ENCODE measurements around the gene ANAPC1. TPM values are rescaled to one million over a fixed set of nuclear protein-coding genes. Genes with fewer than 3 reads are reported as not detected.
"Not testable (repeated sequence)": the region's sequence is repeated elsewhere in the genome, so short reads cannot be mapped to it uniquely, and the experiment has no call there.

Gene ANAPC1
- total and polyA plus RNA-seq, 4 donors: 3.5 to 36.9 (median 19.4) TPM

- not testable (repeated sequence) for H3K27me3 ChIP-seq (ENCODE audit: control insufficient read depth in 4 of 4, insufficient read depth in 4 of 4, low read length in 3 of 4); H3K36me3 ChIP-seq (ENCODE audit: control insufficient read depth in 4 of 4, insufficient read depth in 3 of 4, low read depth in 1 of 4, low read length in 3 of 4); H3K4me1 ChIP-seq (ENCODE audit: control insufficient read depth in 4 of 4, insufficient read depth in 4 of 4, low read length in 3 of 4); H3K9ac ChIP-seq (ENCODE audit: low read depth in 1 of 2, low read length in 2 of 2); H3K4me3 ChIP-seq (ENCODE audit: low read depth in 1 of 3, low read length in 3 of 3); H3K9me3 ChIP-seq (ENCODE audit: control insufficient read depth in 4 of 4, low read length in 3 of 4); H3K27ac ChIP-seq (ENCODE audit: low read depth in 1 of 2, low read length in 2 of 2); DNase-seq (ENCODE audit: low spot score)
- TF ChIP-seq HNF4A (conservative IDR thresholded peaks at IDR 0.05): peak in 1 of 2 donors; percentile 8
- WGBS: 64% methylated on average over 3 of the region's 9 CpGs
Measured at GRCh38 chr2:111729812-111730458, 154.1 kb downstream of the ANAPC1 start.

- H3K27me3 ChIP-seq (ENCODE audit: control insufficient read depth in 4 of 4, insufficient read depth in 4 of 4, low read length in 3 of 4); H3K27ac ChIP-seq (ENCODE audit: low read depth in 1 of 2, low read length in 2 of 2); DNase-seq (ENCODE audit: low spot score); H3K4me3 ChIP-seq (ENCODE audit: low read depth in 1 of 3, low read length in 3 of 3); H3K4me1 ChIP-seq (ENCODE audit: control insufficient read depth in 4 of 4, insufficient read depth in 4 of 4, low read length in 3 of 4); H3K9me3 ChIP-seq (ENCODE audit: control insufficient read depth in 4 of 4, low read length in 3 of 4); H3K36me3 ChIP-seq (ENCODE audit: control insufficient read depth in 4 of 4, insufficient read depth in 3 of 4, low read depth in 1 of 4, low read length in 3 of 4); H3K9ac ChIP-seq (ENCODE audit: low read depth in 1 of 2, low read length in 2 of 2): not testable (repeated sequence)
- 83% methylated on average over 9 of the region's 16 CpGs for WGBS
Measured at GRCh38 chr2:111727611-111728110, 156.3 kb downstream of the ANAPC1 start.

GRCh38 chr2:111725742-111726141, 158.3 kb downstream of the ANAPC1 start:
- not testable (repeated sequence) for H3K4me3 ChIP-seq (ENCODE audit: low read depth in 1 of 3, low read length in 3 of 3); DNase-seq (ENCODE audit: low spot score); H3K4me1 ChIP-seq (ENCODE audit: control insufficient read depth in 4 of 4, insufficient read depth in 4 of 4, low read length in 3 of 4); H3K9me3 ChIP-seq (ENCODE audit: control insufficient read depth in 4 of 4, low read length in 3 of 4); H3K27ac ChIP-seq (ENCODE audit: low read depth in 1 of 2, low read length in 2 of 2); H3K36me3 ChIP-seq (ENCODE audit: control insufficient read depth in 4 of 4, insufficient read depth in 3 of 4, low read depth in 1 of 4, low read length in 3 of 4); H3K27me3 ChIP-seq (ENCODE audit: control insufficient read depth in 4 of 4, insufficient read depth in 4 of 4, low read length in 3 of 4); H3K9ac ChIP-seq (ENCODE audit: low read depth in 1 of 2, low read length in 2 of 2)
- WGBS: 86% methylated on average over 6 of the region's 6 CpGs
- TF ChIP-seq RAD21 (IDR thresholded peaks at IDR 0.05): peak in 1 of 2 donors; percentile 8

GRCh38 chr2:111719610-111720009, 164.4 kb downstream of the ANAPC1 start:
- WGBS: 94% methylated on average over 7 of the region's 9 CpGs
- H3K9me3 ChIP-seq (ENCODE audit: control insufficient read depth in 4 of 4, low read length in 3 of 4); H3K36me3 ChIP-seq (ENCODE audit: control insufficient read depth in 4 of 4, insufficient read depth in 3 of 4, low read depth in 1 of 4, low read length in 3 of 4); DNase-seq (ENCODE audit: low spot score); H3K4me3 ChIP-seq (ENCODE audit: low read depth in 1 of 3, low read length in 3 of 3); H3K4me1 ChIP-seq (ENCODE audit: control insufficient read depth in 4 of 4, insufficient read depth in 4 of 4, low read length in 3 of 4); H3K27ac ChIP-seq (ENCODE audit: low read depth in 1 of 2, low read length in 2 of 2); H3K9ac ChIP-seq (ENCODE audit: low read depth in 1 of 2, low read length in 2 of 2); H3K27me3 ChIP-seq (ENCODE audit: control insufficient read depth in 4 of 4, insufficient read depth in 4 of 4, low read length in 3 of 4): not testable (repeated sequence)

Small RNA genes within 50 kb of the gene (small RNA-seq; reads per million reads assigned to genes)
- not detected for gene MIR4771-2
- not detected for gene RN7SL297P

Other genes starting within 250 kb of the ANAPC1 start
- 10 to 100 TPM in 1 of 2 donors, 1 to 10 TPM in 1; 9.0 to 34.1 TPM for gene MERTK, start 14.4 kb upstream of the ANAPC1 start, total RNA-seq
- 1 to 10 TPM; 6.3 to 7.4 TPM for gene MERTK, start 14.4 kb upstream of the ANAPC1 start, polyA plus RNA-seq
- gene TMEM87B, start 171.1 kb upstream of the ANAPC1 start, total RNA-seq: 10 to 100 TPM in 1 of 2 donors, 1 to 10 TPM in 1; 6.4 to 10.1 TPM
- gene TMEM87B, start 171.1 kb upstream of the ANAPC1 start, polyA plus RNA-seq: 1 to 10 TPM; 3.6 to 5.5 TPM

Measured in liver (tissue), 10 donors.